Measurements from ENCODE around the gene BUB1B.

DNA sequence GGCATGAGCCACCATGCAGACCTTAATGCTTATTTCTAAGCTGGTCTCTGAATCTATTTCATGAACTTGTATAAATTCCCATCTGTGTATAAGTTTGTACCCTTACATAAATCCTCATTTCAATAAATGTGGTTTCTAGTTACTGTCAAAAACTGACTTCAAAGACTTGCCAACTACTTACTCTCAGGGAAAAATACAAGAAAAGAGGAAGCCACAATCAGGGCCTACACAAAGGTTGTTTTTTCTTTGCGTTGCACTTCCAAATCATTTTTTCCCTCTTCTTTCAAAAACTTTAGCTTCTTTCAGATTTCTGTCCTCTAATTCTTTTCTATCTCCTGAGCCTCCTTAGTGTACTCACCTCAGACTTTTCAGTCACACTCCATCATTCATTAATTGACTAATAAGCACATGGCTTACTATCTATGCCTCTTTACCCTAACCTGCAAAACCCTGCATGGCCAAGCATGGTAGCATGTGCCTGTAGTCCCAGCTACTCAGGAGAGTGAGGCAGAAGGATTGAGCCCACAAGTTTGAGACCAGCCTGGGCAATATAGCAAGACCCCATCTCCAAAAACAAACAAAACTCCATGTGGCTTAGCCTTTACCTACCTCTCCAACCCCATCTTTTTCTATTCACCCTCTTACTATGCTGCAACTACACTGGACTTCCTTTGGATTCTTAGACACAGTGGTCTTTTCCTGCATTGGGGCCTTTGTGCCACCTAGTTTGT is 37.7 kb downstream of the BUB1B start:
- TF ChIP-seq CTCF (IDR thresholded peaks at IDR 0.05; ENCODE audit: insufficient read depth, low read length, poor library complexity, severe bottlenecking) (no peak), EZH2phosphoT487 (conservative IDR thresholded peaks at IDR 0.05; ENCODE audit: low read length) (no peak)
